Osteoblast (primary cell): ENCODE results near the gene DBN1. TPM values are rescaled to one million over a fixed set of nuclear protein-coding genes. Genes with fewer than 3 reads are reported as not detected.

ENCODE experiments used
- DNase-seq: peaks from one replicate; pipeline ENCODE4 v3.0.0; 2011; ENCODE audit warnings: low spot score, mixed read lengths; ENCODE audit not compliant: insufficient read length; ENCODE audit errors: missing footprints
- H2AFZ ChIP-seq: 2 replicates; pipeline ENCODE4 v1.6.0; 2011; ENCODE audit warnings: mild to moderate bottlenecking, low read length
- H3K27ac ChIP-seq: 2 replicates; pipeline ENCODE4 v1.5.1; 2011; ENCODE audit warnings: mild to moderate bottlenecking, low read depth, low read length, moderate library complexity
- H3K27me3 ChIP-seq: 2 replicates; pipeline ENCODE4 v1.6.0; 2012; ENCODE audit warnings: mild to moderate bottlenecking, control low read depth, inconsistent platforms, low read length, moderate library complexity; ENCODE audit not compliant: insufficient read depth
- H3K36me3 ChIP-seq: 2 replicates; pipeline ENCODE4 v1.5.1; 2011; ENCODE audit warnings: mild to moderate bottlenecking, low read length, control low read depth, moderate library complexity; ENCODE audit not compliant: insufficient read depth
- H3K4me1 ChIP-seq: 2 replicates; pipeline ENCODE4 v1.5.1; 2011; ENCODE audit warnings: mild to moderate bottlenecking, low read length, control low read depth, moderate library complexity; ENCODE audit not compliant: insufficient read depth
- H3K4me2 ChIP-seq: 2 replicates; pipeline ENCODE4 v1.6.0; 2011; ENCODE audit warnings: mild to moderate bottlenecking, low read length; ENCODE audit not compliant: insufficient read depth
- H3K4me3 ChIP-seq: fragments of 200-600 bp; sonication (generic); 3 replicates; pipeline ENCODE4 v1.5.1; 2012; ENCODE audit warnings: mild to moderate bottlenecking, low read length, inconsistent platforms; ENCODE audit not compliant: insufficient read depth
- H3K79me2 ChIP-seq: 2 replicates; pipeline ENCODE4 v1.6.0; 2012; ENCODE audit warnings: mild to moderate bottlenecking, low read length, control low read depth, inconsistent platforms; ENCODE audit not compliant: insufficient read depth
- H3K9me3 ChIP-seq: 2 replicates; pipeline ENCODE4 v1.5.1; 2011; ENCODE audit warnings: low read depth, low read length, control low read depth
- H4K20me1 ChIP-seq: 2 replicates; pipeline ENCODE4 v1.6.0; 2012; ENCODE audit warnings: mild to moderate bottlenecking, low read length, control low read depth; ENCODE audit not compliant: insufficient read depth
- total RNA-seq: library from RNA; depleted of rRNA; stranded (reverse); fragments of >200 nt; gene quantifications from 2 replicates; pipeline ENCODE4 v1.2.3, GENCODE V29; 2012
- TF ChIP-seq, protein P1 (sequence below): IDR thresholded peaks from 2 replicates; pipeline ENCODE4 v1.5.1; 2011; ENCODE audit warnings: mild to moderate bottlenecking, low read depth, low read length, moderate library complexity; ENCODE audit errors: extremely low read depth

DBN1 gene
- total RNA-seq, 1 donor = 139 TPM

DNA sequence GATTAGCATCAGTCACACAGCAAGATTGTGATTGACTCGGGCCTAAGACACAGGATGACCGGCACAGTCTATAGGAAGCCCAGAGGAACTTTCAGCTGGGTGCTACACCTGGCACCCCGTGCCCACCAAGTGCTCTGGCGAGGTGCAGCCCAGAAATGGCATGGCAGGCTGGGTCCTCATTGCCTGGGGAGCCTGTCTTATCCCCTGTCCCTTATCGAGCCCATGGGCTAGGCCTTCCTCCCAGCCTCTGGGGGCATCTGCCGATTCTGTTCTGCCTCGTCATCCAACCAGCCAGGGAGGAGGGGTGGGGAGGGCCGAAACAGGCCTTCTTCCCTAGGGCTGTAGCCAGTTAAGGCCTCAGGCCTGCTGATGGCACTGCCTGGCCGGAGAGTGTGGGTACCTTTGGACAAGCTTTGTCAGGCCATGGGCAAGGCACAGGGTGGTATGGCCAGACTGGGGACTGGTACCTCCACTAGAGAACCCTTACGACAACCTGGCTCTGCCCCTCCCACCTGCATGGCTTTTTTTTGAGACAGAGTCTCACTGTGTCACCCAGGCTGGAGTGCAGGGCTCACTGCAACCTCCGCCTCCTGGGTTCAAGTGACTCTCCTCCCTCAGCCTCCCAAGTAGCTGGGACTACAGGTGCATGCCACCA, 45.4 kb downstream of the DBN1 start:
- Histone ChIP-seq H3K9me3 (no peaks in the 10 kb centered on the region), H3K27ac (no peak overlapping the region), H3K27me3 (no peaks in the 10 kb centered on the region), H3K4me3 (peak overlapping the region; percentile 84), H3K4me1 (peaks cover 20% of the 10 kb centered on the region), H2AFZ (no peak overlapping the region), H4K20me1 (peaks cover 15% of the 10 kb centered on the region), H3K79me2 (peaks cover 30% of the 10 kb centered on the region), H3K36me3 (peaks cover 9% of the 10 kb centered on the region), H3K4me2 (peak overlapping the region; percentile 95)
- peak; percentile 72 for DNase-seq
- TF ChIP-seq, protein P1, sequence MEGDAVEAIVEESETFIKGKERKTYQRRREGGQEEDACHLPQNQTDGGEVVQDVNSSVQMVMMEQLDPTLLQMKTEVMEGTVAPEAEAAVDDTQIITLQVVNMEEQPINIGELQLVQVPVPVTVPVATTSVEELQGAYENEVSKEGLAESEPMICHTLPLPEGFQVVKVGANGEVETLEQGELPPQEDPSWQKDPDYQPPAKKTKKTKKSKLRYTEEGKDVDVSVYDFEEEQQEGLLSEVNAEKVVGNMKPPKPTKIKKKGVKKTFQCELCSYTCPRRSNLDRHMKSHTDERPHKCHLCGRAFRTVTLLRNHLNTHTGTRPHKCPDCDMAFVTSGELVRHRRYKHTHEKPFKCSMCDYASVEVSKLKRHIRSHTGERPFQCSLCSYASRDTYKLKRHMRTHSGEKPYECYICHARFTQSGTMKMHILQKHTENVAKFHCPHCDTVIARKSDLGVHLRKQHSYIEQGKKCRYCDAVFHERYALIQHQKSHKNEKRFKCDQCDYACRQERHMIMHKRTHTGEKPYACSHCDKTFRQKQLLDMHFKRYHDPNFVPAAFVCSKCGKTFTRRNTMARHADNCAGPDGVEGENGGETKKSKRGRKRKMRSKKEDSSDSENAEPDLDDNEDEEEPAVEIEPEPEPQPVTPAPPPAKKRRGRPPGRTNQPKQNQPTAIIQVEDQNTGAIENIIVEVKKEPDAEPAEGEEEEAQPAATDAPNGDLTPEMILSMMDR = no peak

DNA sequence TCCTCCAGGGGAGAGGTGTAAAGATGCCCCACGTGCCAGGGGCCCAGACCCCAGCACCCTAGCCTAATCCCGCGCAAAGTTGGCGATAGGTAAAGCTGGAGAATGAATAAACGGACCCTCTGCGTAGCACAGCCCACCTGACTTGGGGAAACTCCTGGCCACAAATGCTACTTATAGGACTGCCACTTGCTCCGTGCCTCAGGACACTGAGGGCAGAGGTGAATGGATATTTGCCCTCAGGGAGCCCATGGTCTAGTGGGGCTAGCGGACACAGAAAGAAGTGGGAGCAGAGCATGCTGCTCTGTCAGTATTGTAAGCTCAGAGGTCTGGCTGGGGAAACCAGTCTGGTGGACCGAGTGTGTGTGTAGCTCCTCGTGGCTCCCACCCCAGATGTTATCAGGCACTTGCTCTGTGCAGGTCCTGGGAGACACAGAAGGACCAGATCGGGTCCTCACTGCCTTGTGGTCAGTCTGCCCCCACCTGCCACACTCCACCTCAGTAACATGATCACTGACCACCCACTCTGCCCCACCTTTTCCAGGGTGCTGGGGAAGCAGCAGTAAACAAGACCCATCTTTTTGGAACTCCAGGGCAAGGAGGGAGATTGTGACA, 46.1 kb downstream of the DBN1 start:
- peaks cover 2% of the 10 kb centered on the region for H3K36me3 ChIP-seq
- DNase-seq = peak; percentile 91
- TF ChIP-seq, protein P1 = no peak
- peak overlapping the region; percentile 80 for H3K27ac ChIP-seq
- H3K4me1 ChIP-seq = peaks cover 20% of the 10 kb centered on the region
- peak overlapping the region; percentile 95 for H3K4me2 ChIP-seq
- peak overlapping the region; percentile 84 for H3K4me3 ChIP-seq
- H3K79me2 ChIP-seq = peaks cover 30% of the 10 kb centered on the region
- H3K27me3 ChIP-seq = no peaks in the 10 kb centered on the region
- peak overlapping the region; percentile 49 for H2AFZ ChIP-seq
- H4K20me1 ChIP-seq = peaks cover 15% of the 10 kb centered on the region
- no peaks in the 10 kb centered on the region for H3K9me3 ChIP-seq

DNA sequence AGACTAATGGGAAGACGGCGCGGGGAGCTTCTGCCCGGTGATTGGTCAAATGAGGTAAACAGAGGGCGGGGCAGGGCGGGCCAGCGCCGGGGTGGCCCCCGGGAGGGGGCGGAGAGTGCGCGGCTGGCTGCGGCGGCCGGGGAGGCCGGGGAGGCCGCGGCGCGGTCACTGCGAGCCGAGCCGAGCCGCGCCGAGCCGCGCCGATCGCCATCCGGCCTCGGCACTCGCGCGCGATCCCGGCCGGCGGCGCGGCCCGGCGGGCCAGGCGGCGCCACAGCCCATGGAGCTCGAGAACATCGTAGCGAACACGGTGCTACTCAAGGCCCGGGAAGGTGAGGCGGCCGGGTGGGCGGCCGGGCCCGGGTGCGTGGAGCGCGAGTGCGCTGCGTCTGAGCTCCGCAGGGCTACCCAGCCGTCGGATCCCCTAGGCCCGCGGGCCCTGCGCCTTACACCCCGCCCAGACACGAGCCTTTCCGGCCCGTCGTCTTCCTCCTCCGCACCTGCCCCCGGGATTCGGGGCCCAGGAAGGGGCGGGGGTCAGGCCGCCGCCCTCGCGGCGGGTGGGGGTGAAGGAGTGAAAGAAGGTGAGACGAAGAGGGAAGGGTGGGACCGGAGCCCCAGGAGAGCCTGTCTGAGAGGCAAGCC, 46.7 kb downstream of the DBN1 start, which contains the start of gene GRK6:
Gene GRK6, plus strand, starts transcription at position 111 of the 645 bp plus-strand sequence. Its CDS starts 170 bp downstream, at position 281.
- Histone ChIP-seq H4K20me1 (peaks cover 15% of the 10 kb centered on the region), H3K27ac (peak within 1 kb of the TSS; percentile 80), H2AFZ (peak within 1 kb of the TSS; percentile 96), H3K79me2 (peaks cover 30% of the 10 kb centered on the region), H3K4me1 (peaks cover 20% of the 10 kb centered on the region), H3K36me3 (no peaks in the 10 kb centered on the region), H3K4me2 (peak within 1 kb of the TSS; percentile 95), H3K4me3 (peak within 1 kb of the TSS; percentile 85), H3K9me3 (no peaks in the 10 kb centered on the region), H3K27me3 (no peaks in the 10 kb centered on the region)
- TF ChIP-seq, protein P1 = no peak
- peak; percentile 93 for DNase-seq
